ENCODE measurements around the gene TPPP.
"Not testable (repeated sequence)": the region's sequence is repeated elsewhere in the genome, so short reads cannot be mapped to it uniquely, and the experiment has no call there.

Gene TPPP

DNA sequence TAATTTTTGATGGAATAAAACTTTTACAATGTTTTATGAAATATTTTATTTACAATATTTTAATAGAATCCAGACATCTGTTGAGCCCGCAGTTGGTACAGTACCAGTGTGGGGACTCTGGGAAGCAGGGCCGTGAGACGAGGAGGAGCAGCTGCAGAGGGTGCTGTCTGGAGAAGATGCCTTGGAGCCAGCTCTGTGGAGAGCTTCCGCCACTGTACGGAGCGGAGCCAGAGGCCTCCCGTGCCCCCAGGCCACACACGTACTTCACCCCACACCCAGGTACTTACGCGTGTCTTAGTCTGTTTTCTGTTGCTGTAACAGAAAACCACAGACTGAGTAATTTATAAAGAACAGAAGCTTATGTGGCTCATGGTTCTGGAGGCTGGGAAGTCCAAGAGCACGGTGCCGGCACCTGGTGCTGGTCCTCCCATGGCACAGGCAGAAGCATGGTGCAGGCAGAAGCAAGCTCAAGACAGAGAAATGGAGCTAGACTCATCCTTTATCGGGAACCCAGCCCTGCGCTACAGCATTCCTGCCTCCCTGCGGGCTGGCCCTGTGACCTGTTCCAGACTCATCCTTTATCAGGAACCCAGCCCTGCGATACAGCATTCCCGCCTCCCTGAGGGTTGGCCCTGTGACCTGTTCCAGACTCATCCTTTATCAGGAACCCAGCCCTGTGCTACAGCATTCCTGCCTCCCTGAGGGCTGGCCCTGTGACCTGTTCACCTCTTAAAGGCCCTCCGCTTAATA, 57.7 kb downstream of the TPPP start:
- peak overlapping the region; percentile 26 for H3K27ac ChIP-seq
- no peak for DNase-seq (ENCODE audit: low read depth, low spot score)

DNA sequence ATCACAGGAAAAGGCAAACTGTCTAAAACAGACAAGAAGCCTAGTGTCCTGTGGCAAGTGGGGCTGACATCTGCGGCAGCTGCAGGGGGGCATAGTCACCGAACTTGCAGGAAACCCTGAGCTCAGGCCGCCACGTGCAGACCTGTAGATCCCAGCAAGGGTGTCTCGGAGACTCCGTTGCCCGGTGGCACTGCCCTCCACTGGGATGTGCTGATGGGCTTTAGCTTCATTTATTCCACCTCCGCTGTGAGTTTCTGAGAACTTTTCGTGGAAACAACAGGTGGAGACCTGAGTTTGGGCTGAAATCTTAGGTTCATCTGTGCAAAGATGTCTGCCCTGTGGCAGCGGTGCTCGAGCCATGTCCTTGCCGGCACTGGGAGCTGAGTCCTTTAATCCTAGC, 59.0 kb downstream of the TPPP start:
- no peak for DNase-seq (ENCODE audit: low read depth, low spot score)

DNA sequence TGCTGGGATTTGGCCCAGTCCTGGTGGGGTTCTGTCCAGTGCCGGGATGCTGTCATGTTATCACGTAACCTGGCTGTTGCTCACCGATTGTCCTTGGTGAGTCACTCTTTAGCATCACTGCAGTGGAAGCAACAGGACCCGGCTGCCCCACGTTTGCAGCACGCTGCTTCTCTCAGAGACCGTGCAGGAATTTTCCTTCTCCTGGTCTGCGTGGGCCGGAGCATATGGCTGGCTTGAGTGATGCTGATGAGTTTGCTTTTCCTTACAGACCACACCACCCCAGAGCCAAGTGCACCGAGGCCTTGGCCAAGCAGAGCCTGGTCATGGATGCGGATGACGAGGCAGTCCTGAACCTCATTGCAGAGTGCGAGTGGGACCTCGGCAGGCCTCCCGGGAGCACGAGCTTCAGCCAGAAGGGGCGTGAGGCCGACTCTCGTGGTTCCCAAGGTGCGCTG, 59.6 kb downstream of the TPPP start:
- no peak for DNase-seq (ENCODE audit: low read depth, low spot score)
- H3K27ac ChIP-seq: no peak overlapping the region

More for the DNA sequence above, 59.0 kb downstream of the TPPP start:
- no peak overlapping the region for H3K27ac ChIP-seq

DNA sequence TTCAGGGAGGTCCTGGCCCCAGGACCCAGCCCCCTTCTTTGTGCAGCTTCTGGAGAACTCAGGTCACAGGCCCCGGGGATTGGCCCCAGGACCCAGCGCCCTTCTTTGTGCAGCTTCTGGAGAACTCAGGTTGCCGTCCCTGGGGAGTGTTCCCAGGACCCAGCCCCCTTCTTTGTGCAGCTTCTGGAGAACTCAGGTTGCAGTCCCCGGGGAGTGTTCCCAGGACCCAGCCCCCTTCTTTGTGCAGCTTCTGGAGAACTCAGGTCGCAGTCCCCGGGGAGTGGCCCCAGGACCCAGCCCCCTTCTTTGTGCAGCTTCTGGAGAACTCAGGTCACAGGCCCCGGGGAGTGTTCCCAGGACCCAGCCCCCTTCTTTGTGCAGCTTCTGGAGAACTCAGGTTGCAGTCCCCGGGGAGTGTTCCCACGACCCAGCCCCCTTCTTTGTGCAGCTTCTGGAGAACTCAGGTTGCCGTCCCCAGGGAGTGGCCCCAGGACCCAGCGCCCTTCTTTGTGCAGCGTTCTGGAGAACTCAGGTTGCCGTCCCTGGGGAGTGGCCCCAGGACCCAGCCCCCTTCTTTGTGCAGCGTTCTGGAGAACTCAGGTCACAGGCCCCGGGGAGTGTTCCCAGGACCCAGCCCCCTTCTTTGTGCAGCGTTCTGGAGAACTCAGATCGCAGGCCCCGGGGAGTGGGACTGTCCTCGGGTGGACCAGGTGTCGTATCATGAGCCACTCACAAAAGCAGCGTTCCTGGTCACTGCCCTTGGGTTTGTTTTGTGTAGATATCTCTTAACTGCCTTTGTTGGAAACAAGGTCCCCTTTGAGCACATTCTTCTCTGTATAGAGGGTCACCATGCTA, 64.6 kb downstream of the TPPP start:
- not testable (repeated sequence) for H3K27ac ChIP-seq; DNase-seq (ENCODE audit: low read depth, low spot score)

DNA sequence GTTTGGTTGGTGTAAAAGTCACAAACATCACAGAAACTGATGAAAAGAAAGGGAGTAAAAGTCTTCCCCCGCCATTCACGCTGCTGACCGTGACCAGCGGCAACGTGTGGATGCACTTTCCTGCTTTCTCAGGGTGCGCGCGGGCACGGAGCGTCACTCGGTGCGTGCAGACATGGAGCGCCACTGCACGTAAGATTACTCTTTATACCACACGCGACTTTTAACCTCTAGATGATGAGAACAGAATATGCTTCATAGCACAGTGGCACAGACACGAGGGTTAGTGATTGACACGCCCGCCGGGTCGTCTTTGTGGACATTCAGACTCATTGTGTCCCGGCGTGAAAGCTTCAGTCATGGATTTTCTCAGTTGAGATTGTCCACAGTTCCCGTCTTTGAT, 65.3 kb downstream of the TPPP start:
- DNase-seq (ENCODE audit: low read depth, low spot score): no peak
- no peak overlapping the region for H3K27ac ChIP-seq

DNA sequence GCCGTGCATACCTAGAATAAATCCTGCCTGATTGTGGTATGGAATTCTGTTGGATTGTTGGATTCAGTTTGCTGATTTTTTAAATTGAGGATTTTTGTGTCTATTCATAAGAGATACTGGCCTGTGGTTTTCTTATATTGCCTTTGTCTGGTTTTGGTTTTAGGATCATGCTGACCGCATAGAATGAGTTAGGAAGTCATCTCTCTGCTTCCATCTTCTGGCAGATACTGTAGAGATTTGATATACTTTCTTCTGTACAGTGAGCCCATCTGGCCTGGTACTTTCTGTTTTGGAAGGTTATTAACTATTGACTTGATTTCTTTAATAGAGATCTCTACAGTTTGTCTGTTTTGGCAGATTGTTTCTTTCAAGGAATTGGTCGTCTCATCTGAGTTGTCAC, 66.3 kb downstream of the TPPP start:
- no peak overlapping the region for H3K27ac ChIP-seq
- no peak for DNase-seq (ENCODE audit: low read depth, low spot score)

DNA sequence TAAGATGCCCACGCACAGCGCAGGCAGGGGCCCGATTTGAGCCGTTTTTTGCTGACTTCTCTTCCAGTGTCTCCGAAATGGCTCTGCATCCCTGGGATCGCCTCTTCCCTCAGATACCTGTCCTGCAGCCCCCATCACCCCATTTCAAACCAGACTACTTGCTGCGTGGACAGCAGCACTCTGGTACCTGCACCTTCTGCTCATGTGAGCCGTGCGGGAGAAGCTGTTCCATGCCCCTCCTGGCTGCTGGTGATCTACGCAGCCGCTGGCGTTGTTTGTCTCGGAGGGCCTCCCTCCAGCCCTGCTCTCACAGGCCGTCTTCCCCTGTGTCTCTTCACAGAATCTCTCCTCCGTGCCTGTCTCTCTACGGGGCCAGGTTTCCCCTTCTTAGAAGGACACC, 67.6 kb downstream of the TPPP start:
- DNase-seq (ENCODE audit: low read depth, low spot score): no peak
- no peak overlapping the region for H3K27ac ChIP-seq

DNA sequence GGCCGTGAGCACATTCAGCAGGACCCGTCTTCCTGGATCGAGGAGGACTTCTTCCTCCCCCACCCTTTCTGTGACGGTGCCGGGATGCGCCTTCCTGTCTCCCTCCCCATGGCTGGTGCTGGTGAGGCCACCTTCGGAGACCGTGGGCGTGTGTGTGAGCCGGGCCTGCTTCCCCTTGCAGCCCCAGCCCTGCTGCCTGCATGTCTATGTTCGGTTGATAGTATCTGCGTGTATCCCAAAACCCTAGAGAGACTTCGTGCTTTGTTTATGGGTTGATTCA, 68.3 kb downstream of the TPPP start:
- no peak overlapping the region for H3K27ac ChIP-seq
- DNase-seq (ENCODE audit: low read depth, low spot score): no peak

DNA sequence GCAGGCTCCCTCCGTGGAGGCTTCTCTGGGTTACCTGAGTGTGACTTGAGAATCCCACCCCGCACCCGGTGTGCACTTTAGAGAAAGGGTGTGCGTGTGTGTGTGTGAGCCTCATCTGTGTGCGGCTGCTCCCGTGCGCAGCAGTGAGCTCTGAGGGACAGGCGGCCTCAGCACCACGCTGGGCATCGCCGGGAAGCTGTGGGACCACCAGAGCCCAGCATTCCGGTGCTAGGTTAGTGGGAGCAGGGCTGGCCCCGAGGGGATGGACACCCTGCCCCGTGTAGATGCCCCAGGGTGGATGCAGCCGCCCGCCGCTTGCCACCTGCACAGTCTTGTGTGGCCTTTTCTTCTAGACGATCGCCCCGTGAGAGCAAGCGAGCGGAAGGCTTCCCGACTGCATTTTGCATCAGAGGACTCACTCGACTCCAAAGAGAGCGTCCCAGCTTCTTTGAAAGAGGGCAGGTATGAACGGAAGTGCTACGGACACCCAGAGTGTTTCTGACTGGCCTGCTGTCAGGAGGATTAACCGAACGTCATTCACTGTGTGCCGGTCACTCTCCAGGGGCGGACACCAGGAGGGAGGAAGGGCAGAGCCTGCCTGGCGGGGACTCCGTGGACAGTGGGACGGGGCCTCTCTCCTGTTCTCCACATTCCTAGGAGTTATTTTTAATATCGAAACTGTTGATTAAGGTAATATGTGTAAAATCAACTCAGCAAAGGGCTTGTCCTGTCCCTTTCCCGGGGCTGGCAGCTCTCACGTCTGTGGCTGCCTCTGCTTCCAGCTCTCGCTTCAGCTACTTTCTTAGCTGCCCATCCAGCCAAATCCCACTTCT, 68.8 kb downstream of the TPPP start:
- no peak for DNase-seq (ENCODE audit: low read depth, low spot score)
- no peak overlapping the region for H3K27ac ChIP-seq

DNA sequence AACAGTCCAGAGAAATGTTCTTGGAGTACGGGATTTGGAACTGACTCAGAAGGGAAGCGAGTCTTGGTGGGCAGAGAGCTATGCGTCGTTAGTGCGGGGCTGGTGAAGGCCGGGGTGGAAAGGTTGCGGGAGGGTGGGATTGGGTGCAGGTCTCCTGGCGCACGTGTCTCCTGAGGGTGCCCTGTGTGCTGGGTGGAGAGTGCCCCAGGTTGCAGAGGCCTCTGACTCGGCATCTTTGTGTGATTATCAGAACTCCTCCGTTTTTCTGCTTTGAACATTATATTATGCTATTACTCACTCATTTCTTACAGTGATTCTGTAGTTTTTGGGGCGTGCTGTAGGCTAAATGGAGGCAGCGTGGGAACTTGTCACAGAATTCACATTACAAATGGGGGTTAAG, 69.6 kb downstream of the TPPP start:
- H3K27ac ChIP-seq: no peak overlapping the region
- no peak for DNase-seq (ENCODE audit: low read depth, low spot score)

DNA sequence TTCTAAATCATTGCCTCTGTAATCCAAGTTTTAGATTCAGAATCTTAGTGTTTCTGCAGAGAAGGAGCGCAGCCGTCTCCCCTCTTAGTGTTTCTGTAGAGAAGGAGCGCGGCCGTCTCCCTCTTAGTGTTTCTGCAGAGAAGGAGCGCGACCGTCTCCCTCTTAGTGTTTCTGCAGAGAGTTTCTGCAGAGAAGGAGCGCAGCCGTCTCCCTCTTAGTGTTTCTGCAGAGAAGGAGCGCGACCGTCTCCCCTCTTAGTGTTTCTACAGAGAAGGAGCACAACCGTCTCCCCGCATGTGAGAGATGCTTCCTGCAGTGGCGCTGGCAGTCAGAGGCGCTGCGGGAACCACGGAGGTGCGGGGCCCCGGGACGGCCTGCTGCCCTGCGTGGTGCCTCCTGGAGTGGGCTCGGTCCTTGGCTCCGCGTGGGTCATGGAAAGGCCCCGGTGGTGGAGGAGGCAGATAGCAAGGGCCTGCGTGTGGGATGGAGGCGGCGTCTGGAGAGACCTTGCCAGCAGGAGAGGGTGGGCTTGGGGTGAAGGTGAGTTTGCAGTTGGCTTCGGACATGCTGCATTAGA, 70.1 kb downstream of the TPPP start:
- no peak overlapping the region for H3K27ac ChIP-seq
- DNase-seq (ENCODE audit: low read depth, low spot score): no peak

DNA sequence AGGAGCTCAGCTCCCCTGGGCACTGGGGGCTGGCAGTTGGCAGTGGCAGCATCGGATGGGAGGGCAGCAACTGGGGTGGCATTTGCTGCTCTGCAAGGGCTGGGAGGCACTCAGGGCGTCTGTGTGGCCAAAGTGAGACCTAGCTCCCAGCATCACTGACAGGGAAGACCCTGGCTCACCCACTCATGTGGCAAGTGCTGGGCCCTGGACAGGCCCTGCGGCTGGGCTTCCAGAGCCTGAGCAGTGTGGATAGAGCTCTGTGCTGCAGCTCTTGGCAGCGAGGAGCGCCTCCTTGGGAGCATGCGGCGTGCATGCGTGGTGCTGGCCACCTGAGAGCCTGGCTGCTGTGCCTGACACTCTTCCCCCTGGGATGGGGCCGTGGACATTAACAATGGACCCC, 70.8 kb downstream of the TPPP start:
- H3K27ac ChIP-seq: no peak overlapping the region
- no peak for DNase-seq (ENCODE audit: low read depth, low spot score)

DNA sequence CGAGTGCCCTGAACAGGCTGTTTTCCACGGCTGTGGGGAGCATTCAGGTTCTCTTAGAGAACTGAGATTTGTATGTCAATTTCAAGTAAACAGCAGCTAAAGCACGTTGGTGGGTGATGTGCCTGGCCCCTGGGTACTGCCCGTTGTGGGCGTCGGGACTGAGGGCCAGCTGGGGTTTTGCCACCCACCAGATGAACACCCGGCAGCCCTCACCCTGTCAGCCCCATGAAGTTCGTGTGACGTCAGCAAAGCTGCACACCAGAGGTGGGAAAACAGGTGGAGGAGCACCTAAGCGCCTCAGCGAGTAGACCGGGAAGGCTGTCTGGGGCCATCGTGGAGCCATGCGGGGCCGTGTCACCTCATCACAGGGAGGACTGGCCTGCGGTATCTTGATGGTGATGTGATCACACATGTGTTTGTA, 71.8 kb downstream of the TPPP start:
- DNase-seq (ENCODE audit: low read depth, low spot score): no peak

DNA sequence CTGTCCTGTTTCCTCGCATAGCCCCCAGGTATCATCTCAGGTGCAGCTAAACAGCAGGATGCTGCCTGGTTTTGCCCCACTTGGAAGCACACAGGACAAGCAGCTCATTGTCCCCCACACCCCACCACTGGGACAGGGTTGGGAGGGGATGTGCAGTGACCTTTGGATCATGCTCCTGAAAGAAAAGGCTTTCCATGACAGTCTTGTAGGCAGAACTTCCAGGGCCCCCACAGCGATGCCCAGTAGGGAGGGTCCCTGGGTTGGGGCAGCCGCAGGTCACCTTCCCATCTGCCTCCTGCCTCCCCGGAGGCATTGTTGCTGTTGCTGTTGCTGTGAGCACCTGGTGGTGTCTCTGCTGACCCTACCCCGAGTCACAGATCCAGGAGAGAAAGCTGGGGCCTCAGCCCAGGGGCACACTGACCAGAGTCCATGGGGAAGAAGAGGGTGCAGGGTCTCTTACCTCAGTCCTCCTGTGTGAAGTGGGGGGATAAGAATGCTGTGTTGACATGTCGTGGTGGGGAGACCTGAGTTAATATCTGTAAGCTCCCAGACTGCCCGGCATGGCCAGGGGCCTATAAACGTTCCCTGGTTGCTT, 72.5 kb downstream of the TPPP start:
- H3K27ac ChIP-seq: no peak overlapping the region
- no peak for DNase-seq (ENCODE audit: low read depth, low spot score)

More for the DNA sequence above, 71.8 kb downstream of the TPPP start:
- no peak overlapping the region for H3K27ac ChIP-seq

DNA sequence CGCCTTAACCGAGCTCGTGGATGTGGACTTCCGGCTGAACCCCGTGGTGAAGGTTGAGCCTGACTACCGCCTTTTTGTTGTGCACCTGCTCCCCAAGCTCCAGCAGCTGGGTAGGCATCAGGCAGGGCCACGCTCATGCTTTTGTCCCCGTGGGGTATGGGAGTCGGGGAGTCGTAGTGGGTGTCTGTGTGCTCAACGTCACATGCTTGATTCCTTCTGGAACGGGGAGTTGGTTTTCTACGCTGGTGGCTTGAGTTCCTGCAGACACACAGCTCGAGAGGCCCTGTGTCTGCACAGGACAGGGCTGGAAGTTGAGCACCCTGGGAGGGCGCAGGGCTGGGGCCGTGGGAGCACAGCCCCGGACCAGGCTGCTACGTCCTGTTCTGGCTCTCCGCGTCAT, 73.0 kb downstream of the TPPP start:
- H3K27ac ChIP-seq: no peak overlapping the region
- DNase-seq (ENCODE audit: low read depth, low spot score): no peak

DNA sequence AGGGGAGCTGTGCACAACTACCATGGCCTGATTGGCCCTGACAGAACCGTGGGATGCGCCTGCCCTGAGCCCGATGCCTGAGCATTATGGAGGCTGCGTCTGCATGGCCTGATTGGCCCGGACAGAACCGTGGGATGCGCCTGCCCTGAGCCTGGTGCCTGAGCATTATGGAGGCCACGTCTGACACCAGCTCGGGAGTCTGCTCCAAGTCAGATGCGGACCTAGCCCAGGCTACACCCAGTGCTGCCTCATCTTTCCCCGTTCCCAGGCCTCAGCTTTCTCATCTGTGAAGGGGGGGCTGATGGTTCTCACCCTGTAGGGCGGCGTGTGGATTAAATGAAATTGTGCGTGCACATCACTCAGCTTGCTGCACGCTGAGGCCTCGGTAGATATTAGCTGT, 73.7 kb downstream of the TPPP start:
- DNase-seq (ENCODE audit: low read depth, low spot score): no peak
- no peak overlapping the region for H3K27ac ChIP-seq

DNA sequence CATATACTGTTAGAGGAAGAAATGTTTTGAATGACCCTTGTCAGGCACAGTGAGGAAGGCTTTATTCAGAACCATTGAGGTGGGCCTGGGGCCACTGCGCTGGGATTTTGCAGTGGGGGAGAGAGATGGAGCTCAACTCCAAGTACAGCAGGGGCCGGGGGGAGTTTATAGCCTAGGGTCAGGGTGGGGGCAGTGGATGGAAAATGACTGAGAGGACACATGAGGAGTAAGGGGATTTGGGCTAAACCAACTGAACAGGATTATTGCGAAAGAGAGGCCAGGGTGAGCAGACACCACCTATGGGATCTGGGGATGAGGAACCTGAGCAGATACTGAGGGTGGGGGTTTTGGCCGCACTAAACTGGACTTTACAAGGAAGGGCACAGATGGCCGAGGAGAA, 74.7 kb downstream of the TPPP start:
- DNase-seq (ENCODE audit: low read depth, low spot score): no peak
- no peak overlapping the region for H3K27ac ChIP-seq

DNA sequence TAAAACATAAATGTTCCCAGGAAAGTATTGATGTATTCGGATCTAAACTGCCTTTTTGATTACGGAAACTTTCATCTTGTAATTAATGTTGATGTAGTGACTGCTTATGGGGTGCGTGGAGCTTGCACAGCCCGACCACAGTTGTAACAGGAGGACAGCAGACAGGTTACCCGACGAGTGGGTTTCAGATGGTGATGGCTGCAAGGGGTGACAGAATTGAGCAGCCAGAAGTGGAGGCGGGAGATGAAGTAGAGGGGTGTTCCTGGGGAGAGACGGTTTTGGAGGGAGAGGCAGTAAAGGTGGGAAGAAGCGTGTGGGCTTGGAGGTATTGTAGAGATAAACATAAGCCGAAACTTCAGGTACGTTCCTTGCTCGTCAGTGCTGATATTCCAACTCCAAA, 75.3 kb downstream of the TPPP start:
- DNase-seq (ENCODE audit: low read depth, low spot score): no peak

DNA sequence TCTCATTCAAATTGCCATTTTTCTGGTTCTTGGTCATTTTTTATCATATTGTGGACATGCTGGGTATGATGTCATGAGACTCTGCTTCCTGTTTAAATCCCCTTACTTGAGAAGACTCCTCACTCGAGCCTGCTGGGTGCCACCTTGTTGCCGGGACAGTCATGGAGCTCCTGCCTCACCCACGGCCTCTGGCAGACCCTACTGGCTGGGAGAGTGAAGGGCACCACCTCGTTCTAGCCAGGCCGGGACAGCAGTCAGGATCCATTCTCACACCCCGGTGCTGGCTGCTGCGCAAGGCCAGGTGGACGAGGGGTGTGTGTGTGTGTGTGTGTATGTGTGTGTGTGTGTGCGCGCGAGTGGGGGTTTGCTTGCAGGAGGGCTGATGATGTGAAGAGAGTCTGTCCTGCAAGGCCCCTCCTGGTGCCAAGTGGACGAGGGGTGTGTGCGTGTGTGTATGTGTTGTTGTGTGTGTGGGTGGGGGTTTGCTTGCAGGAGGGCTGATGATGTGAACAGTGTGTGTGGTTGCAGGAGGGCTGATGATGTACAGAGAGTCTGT, 76.6 kb downstream of the TPPP start:
- DNase-seq (ENCODE audit: low read depth, low spot score): no peak
- H3K27ac ChIP-seq: no peak overlapping the region

More for the DNA sequence above, 75.3 kb downstream of the TPPP start:
- H3K27ac ChIP-seq: no peak overlapping the region
